ENCODE results near the gene MIGA2. TPM values are rescaled to one million over a fixed set of nuclear protein-coding genes. Genes with fewer than 3 reads are reported as not detected.

The MIGA2 gene
- total and polyA plus RNA-seq, 9 of the 15 experiments (the other 6 are each of a cell fraction or from before 2014, with no cell fraction given): 0.15 to 54.1 (median 18.0) TPM

DNA sequence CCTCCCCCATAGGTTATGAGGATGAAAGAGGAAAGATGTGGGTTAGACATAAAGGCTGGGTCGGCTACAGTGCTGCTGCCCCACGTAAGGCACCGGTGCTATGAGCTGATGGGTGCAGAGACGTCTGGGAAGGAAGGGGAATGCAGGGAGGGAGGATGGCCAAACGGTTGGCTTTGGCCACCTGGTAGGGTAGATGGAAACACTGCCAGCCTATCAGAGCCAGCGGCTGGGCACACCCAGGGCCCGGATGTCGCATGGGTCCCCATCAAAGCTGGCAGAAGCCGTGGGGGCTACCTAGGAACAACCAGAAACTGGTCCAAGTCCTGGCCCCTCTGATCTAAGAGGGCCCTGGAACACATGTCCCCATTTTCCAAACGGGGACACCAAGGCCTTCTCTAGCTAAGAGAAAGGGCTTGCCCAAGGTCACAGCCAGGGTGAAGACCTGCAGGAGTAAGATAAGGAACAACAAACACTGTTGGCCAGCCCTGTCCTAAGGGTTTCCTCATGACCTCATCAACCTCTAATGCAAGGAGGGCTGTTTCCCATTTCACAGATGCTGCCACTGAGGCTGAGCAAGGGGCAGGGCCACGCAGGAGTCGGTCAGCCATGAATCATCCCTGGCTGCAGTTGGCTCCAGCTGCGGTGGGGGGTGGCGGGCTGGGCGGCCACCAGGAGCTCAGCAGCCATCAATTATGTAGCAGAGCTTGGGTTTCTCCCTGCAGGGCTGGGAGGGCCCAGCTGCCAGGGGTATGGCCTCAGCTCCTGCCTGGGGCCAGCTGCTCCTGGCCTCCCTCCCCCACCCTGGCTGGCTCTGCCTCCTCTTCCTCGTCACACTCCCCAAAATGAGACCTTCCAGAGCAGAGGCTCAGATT lies 13.2 kb upstream of the MIGA2 start (continued):
- TF ChIP-seq ZNF318 (IDR thresholded peaks at IDR 0.05; ENCODE audit: borderline replicate concordance in 1 of 2, low read depth in 1 of 2) (no peak), BHLHE40 (IDR thresholded peaks at IDR 0.05; ENCODE audit: low read length) (no peak), TARDBP (IDR thresholded peaks at IDR 0.05) (no peak), CEBPB (tag; IDR thresholded peaks at IDR 0.05) (peak; percentile 59), ARHGAP35 (IDR thresholded peaks at IDR 0.05; ENCODE audit: partially characterized antibody) (no peak), CBX3 (IDR thresholded peaks at IDR 0.05; ENCODE audit: borderline replicate concordance in 1 of 2, low read length in 2 of 2) (peak in 1 of 2 experiments; percentile 79; a peak in 2 of 3 replicates), RUNX1 (IDR thresholded peaks at IDR 0.05; ENCODE audit: low read depth) (no peak), CBX8 (IDR thresholded peaks at IDR 0.05; ENCODE audit: borderline replicate concordance, extremely low read depth, low read depth, low read length, poor library complexity, severe bottlenecking) (no peak), ZFP91 (CRISPR knock-in tag; IDR thresholded peaks at IDR 0.05) (no peak), ZNF507 (tag; conservative IDR thresholded peaks at IDR 0.05) (no peak), ZKSCAN8 (CRISPR knock-in tag; IDR thresholded peaks at IDR 0.05) (no peak; the same call in 1 of the 2 replicates), GTF2E2 (tag; IDR thresholded peaks at IDR 0.05) (no peak), MCM3 (IDR thresholded peaks at IDR 0.05) (no peak)
- TF ChIP-seq, protein P1, sequence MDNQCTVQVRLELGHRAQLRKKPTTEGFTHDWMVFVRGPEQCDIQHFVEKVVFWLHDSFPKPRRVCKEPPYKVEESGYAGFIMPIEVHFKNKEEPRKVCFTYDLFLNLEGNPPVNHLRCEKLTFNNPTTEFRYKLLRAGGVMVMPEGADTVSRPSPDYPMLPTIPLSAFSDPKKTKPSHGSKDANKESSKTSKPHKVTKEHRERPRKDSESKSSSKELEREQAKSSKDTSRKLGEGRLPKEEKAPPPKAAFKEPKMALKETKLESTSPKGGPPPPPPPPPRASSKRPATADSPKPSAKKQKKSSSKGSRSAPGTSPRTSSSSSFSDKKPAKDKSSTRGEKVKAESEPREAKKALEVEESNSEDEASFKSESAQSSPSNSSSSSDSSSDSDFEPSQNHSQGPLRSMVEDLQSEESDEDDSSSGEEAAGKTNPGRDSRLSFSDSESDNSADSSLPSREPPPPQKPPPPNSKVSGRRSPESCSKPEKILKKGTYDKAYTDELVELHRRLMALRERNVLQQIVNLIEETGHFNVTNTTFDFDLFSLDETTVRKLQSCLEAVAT (IDR thresholded peaks at IDR 0.05): no peak
- TF ChIP-seq, protein P2, sequence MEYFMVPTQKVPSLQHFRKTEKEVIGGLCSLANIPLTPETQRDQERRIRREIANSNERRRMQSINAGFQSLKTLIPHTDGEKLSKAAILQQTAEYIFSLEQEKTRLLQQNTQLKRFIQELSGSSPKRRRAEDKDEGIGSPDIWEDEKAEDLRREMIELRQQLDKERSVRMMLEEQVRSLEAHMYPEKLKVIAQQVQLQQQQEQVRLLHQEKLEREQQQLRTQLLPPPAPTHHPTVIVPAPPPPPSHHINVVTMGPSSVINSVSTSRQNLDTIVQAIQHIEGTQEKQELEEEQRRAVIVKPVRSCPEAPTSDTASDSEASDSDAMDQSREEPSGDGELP (CRISPR knock-in tag; IDR thresholded peaks at IDR 0.05; ENCODE audit: borderline replicate concordance): peak; percentile 96
